NCI-H146 (cell line): Measurements from ENCODE around the gene C16orf46.

Source experiments
- DNase-seq: peaks from one replicate; lab custom pipeline; 2025; lab: John Stamatoyannopoulos, UW

Gene C16orf46

DNA sequence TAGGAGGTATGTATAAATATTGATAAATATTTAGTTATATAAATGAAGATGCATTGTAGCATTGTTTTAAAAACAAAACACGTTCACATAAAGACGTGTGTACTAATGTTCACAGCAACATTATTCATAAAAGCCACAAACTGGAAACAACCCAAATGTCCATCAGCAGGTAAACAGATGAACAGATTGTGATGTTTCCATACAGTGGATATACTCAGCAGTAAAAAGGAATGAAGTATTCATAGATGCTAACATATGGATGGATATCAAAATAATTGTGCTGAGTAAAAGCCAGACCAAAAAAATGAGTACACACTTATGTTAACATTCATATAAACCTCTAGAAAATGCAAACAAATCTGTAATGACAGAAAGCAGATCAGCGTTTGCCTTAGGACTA lies 64.1 kb downstream of the C16orf46 start:
- no peak for DNase-seq
